HG02973 (cell line): ENCODE data around the gene GRK3.
"Not testable (repeated sequence)": the region's sequence is repeated elsewhere in the genome, so short reads cannot be mapped to it uniquely, and the experiment has no call there.

Experiments used
- ATAC-seq: cut with Tn5 transposase; IDR thresholded peaks from one replicate; pipeline ENCODE4 v1.9.1; 2021; ENCODE audit warnings: moderate library complexity; ENCODE audit not compliant: unreplicated experiment

Gene GRK3

DNA sequence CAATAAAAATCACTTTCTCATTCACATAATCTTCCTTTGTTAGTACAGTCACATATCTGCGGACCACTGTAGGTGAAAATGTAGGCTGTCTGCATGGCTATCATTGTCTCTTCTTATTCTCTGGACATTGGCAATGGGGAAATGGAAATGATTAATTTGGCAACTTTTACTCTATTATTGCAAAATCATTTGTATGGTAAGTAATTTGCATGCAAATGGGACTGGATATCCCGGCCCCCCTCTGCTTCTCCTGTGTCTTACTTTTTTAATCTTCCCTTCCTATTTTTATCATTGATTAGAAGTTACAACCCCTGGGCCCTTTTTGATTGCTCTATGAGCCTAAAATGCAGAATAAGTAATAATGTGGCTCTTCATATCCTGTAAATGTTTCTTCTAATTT lies 6.0 kb downstream of the GRK3 start:
- no peak for ATAC-seq

DNA sequence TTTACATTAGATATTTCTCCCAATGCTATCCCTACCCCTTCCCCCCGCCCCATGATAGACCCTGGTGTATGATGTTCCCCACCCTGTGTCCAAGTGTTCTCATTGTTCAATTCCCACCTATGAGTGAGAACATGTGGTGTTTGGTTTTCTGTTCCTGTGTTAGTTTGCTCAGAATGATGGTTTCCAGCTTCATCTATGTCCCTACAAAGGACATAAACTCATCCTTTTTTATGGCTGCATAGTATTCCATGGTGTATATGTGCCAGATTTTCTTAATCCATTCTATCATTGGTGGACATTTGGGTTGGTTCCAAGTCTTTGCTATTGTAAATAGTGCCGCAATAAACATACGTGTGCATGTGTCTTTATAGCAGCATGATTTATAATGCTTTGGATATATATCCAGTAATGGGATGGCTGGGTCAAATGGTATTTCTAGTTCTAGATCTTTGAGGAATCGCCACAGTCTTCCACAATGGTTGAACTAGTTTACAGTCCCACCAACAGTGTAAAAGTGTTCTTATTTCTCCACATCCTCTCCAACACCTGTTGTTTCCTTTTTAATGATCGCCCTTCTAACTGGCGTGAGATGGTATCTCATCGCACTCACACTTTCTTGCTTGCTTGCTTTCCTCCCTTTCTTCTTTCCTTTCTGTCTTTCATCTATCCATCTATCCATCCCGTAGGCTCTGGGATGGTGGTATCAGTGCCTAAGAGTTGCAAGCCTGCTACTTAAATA lies 7.7 kb downstream of the GRK3 start:
- not testable (repeated sequence) for ATAC-seq

DNA sequence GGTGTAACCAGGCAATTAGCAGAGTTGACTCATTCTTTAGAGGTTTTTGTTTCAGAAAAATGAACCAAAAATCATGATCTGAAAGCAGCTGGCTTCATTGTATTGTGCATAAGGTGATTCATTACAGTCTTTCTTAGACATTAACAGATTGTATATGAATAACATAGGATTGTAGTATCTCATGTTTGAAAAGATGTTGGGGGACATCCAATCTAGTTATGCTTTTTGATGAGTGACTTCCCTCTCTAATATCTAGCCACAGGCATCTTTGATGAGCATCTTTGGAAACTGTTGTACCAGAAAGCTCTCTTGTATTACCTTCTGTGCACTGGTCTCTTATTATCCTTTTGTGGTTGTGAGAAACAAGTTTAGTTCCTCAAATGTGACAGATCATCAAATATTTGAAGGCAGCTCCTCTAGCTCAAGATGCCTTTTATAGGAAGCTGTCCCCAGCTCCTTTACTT lies 8.3 kb downstream of the GRK3 start:
- ATAC-seq: peak; percentile 64

DNA sequence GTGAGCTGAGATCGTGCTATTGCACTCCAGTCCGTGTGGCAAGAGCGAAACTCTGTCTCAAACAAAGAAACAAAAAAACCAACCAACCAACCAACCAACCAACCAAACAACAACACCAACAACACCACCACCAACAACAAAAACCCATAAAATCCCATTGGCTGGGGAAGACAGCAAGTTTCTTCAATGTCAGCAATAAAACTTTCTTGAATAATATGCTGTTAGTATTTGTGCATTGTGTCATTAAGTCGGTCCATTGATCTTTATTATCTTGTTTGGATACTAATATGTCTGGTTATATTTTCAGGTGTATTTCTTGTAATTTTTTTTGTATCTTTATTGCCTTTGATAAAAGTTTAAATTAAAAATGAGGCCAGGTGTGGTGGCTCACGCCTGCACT lies 9.4 kb downstream of the GRK3 start:
- ATAC-seq: no peak

DNA sequence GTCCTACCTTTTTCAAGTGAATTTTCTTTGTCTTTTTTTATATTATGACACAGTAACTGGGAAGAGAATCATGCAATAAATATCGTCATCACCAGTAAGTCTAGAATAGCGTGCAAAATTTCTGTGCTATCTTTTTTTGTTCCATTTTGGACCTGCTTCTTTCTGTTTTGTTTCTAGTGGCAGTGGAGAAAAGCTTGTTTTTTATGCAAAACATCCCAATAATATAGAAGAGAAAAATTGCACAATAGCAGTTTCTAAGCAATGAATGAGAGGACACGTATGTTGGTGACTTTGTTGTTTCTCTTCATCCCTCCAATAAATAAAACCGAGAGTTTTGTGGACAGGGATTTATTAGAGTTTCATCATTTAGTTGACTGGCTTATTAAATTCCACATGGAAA lies 10.3 kb downstream of the GRK3 start:
- no peak for ATAC-seq

DNA sequence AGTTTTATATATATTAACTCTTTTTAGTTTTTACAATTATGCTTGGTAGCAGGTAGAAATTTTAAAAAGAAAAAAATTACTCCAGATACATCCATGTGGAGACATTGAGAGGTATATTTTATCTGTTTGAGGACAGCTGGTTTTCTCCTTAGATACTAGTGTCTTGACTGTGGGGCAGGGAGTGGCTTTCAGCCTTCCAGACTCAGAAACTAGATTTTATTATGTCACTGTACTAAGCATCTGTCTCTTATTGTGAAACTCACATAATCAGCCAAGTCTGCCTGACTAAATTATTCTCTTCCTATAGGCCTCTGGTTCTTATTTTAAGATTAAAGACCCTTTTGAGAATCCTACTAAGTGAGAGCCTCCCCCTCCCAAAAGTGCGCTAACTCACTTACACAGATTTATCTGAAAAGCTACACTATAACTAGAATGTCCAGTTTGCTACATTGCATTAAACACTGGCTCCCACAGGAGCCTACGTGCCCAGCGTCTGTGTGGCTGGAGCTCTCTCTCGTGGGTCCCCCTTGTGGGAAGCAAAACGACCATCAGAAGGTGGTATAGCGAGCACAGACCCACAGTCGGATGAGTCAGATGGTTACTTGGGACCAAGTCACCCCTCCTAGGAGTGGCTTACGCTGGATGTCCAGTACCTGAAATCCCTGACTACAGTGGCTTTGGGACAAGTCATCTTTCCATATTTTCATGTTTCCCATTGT lies 11.4 kb downstream of the GRK3 start:
- not testable (repeated sequence) for ATAC-seq

DNA sequence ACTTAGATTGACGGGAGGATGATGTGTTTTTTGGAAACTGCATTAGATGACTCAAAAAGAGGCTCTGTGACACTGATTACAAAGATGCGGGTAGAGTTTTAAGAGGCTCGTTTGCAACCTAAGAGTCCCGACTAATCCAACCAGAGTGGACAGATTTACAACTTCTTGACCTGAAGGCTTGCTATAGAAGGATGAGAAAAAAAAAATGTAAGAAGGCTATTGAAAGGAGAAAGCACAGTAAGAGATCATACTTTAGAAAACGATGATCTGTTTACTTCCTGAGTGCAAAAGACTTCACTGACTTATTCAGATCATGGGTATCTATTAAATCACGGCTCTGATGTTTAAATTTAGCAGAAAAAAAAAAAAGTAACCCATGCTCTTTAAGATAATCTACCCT lies 17.0 kb downstream of the GRK3 start:
- ATAC-seq: not testable (repeated sequence)

DNA sequence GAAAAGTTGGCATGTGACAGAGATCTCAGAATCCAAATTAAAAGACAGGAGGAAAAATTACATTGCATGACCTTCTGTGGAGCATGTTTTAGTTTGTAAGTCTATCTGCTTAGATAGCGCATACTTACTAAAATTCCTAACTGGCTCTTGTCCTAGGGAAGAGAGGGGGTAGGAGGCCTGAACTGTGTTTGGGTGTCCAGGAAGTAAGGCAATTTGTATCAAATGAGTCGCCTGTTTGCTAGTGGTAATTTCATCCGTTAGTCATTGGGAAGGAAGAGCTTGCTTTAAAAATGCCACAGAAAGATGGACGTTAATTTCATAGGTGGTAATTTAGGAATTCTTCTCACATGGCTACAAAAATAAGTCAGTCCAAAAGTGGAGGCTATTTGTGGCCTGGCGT lies 18.5 kb downstream of the GRK3 start:
- no peak for ATAC-seq

DNA sequence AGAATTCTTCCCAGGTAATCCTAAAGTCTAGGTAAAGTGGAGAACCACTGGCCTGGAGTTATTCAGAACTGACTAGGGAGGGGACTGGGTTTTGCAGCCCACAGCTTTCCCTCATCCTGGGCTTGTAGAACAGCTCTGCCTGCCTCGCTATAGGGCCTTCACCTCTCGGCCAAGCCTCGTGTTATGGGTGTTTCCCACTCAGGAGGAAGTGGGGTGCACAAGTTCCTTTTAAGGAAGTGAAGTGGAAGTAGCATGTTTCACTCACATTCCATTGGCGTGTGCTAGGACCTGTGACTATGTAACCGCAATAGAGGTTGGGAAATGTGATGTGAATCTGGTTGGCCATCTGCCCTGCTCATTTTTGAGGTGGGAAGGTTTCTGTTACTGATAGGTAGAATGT lies 20.5 kb downstream of the GRK3 start:
- not testable (repeated sequence) for ATAC-seq

DNA sequence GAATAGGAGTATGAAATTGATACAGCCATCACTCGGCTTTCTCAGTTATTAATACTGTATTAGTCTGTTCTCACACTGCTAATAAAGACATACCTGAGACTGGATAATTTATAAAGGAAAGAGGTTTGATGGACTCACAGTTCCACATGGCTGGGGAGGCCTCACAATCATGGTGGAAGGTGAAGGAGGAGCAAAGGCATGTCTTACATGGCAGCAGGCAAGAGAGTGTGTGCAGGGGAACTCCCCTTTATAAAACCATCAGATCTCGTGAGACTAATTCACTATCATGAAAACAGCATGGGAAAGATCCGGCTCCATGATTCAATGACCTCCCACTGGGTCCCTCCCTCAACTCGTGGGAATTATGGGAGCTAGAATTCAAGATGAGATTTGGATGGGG lies 25.2 kb downstream of the GRK3 start:
- not testable (repeated sequence) for ATAC-seq

DNA sequence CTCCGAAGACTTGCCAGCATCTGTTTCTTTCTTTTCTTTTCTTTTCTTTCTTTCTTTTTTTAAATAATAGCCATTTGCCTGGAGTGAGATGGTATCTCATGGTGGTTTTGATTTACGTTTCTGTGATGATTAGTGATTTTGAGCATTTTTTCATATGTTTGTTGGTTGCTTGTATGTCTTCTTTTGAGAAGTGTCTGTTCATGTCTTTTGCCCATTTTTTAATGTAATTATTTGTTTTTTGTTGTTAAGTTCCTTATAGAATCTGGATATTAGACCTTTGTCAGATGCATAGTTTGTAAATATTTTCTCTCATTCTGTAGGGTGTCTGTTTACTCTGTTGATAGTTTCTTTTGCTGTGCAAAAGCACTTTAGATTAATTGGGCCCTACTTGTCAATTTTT lies 28.8 kb downstream of the GRK3 start:
- not testable (repeated sequence) for ATAC-seq

DNA sequence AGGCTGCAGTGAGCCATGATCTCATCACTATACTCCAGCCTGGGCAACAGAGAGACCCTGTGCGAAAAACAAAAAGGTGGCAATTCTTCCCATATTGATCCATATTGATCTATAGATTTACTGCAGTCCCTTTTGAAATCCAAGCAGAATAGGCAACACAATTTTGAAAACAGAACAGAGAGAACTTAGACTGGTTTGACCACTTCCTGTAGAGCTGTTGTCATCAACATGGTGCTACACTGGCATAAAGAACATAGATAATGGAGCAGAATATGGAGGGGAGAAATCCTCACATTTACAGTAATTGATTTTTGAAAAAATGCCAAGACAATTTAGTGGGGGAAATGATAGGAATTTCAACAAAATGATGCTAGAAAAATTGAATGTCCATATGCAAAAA lies 34.1 kb downstream of the GRK3 start:
- no peak for ATAC-seq

DNA sequence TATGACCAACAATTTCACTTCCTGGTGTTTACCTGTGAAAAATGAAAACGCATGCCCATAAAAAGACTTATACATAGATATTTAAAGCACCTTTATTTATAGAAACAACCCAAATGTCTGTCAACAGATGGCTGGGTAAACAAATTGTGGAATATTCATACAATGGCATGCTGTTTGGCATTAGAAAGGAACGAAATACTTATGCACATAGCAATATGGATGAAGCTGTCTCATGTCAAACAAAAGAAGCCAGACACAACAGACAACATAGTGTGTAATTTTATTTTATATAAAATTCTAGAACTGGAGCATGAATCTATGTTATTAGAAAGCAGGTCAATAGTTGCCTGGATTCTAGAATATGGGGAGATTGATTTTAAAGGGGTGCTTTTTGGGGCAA lies 38.0 kb downstream of the GRK3 start:
- no peak for ATAC-seq

DNA sequence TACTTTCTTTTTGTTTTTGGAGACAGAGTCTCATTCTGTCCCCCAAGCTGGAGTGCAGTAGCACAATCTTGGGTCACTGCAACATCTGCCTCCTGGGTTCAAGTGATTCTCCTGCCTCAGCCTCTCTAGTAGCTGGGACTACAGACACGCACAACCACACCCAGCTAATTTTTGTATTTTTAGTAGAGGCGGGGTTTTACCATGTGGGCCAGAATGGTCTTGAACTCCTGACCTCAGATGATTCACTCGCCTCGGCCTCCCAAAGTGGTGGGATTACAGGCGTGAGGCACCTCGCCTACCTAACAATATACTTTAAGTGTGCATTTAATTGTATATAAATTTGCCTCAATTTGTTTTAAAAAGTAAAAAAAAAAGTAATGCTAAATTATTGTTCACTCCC lies 38.4 kb downstream of the GRK3 start:
- no peak for ATAC-seq

DNA sequence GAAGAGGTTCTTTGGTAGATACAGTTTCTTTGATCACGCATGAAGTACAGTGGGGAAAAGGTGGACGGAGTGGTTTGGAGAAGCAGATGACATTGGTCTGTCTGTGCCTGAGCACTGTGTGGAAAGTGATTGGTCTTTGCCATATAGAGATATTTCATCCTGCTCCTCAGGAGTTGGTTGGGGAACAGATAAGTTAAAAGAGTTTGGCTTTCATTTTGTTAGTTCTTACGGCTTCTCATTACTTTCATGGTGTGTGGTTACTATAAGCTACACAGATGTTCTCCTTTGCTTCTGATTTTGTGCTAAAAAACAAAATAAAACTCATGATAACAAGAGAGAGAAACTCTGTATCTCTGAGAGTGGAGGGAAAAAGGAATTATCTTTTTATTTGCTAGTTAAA lies 40.7 kb downstream of the GRK3 start:
- not testable (repeated sequence) for ATAC-seq

DNA sequence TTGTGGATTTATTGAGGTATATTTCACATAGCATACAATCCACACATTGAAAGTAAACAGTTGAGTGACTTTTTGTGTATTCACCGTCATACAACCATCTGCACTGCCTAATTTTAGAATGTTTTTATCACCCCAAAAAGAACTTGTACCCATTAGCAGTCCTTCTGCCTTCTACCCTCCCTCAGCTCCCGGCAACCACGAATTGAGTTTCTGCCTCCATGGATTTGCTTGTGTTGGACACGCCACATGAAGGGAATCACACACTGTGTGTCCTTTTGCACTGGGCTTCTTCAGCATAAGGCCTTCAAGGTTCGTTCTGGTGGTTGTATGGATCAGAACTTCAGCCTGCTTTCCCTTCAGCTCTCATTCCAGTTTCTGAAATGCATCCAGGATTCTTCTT lies 41.1 kb downstream of the GRK3 start:
- ATAC-seq: not testable (repeated sequence)

DNA sequence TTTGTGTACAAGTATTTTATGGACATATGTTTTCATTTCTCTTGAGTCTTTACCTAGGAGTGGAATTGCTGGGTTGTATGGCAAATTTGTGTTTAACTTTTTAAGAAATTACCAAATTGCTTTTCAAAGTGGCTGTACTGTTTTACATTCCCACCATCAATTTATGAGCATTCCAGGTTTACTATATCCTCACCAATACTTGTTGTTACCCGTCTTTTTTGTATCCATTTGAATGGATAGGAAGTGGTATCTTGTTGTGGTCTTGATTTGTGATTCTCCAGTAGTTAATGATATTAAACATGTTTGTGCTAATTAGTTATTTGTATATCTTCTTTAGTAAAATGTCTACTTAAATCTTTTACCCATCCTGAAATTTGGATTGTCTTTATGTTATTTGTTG lies 46.8 kb downstream of the GRK3 start:
- ATAC-seq: not testable (repeated sequence)

DNA sequence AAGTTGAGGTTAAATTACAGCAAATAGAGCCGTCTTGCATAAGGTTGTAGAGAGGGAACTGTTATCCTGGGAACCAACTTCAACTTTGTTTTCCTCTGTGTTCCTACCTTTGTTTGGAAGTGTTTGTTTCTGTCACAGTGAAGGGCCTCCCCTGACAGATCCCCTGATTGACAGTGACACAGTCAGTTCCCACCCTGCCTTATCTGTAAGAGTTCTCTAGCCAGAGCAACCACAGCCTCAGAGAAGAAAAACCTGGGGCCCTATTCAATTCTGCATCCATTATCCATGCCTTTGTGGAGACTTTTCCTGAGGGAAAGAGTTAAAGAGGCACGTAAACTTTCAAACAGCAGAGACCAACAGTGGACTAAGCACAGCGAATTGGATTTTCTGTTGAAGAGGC lies 48.7 kb downstream of the GRK3 start:
- ATAC-seq: not testable (repeated sequence)

DNA sequence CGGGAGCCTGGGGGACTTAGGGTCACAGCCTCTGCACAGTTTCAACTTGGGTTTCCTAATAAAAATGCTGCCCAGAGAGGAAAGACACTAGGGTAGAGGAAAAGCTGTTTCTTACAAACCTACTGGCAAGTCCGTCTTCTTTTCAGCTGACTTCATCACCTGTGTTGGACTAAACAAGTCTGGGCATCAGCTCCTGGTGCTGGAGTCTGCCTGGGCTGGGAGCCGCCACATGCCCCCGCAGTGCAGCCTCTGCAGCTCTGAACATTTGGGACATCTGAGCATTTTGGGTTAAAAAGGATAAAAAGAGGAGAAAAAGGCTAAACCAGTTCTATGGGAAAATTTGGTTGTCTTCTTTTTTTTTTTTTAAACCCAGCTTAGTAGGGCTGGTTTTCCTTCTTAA lies 49.1 kb downstream of the GRK3 start:
- ATAC-seq: not testable (repeated sequence)

DNA sequence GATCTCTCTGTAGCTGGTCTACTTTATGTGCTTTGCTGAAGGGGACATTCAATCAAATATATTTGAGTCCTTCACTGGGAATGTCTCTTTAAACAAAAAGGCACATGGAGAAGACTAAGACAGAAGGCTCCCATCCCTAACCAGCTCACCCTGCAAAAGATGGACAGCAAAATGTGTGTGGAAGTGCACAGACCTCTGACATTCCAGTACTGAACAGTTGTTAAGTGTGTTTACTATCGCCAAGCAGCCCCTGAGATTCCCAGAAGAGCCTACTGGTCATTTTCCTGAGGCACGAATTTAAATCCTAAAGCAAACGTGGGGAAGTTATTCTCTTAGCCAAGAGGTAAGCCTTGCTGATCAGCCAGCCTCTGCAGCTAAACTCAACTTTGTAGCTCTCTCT lies 50.3 kb downstream of the GRK3 start:
- not testable (repeated sequence) for ATAC-seq

DNA sequence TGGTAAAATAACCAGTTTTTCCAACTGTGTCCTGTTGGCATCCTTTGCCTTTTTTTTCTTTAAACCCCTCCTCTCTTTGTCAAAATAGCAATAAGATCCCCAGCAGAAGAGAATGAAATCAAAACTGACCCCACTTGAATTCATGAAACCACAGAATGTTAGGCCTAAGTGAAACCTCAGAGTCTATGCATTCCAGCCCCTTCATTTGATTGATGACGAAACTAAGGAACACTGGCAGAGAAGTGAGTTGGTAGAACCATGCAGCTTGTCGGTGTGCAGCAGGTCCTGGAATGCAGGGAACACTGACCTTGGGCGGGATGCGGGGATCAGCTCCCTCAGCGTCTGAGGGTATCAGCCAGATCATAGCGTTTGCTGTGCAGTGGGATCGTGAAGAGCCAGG lies 57.5 kb downstream of the GRK3 start:
- ATAC-seq: no peak

DNA sequence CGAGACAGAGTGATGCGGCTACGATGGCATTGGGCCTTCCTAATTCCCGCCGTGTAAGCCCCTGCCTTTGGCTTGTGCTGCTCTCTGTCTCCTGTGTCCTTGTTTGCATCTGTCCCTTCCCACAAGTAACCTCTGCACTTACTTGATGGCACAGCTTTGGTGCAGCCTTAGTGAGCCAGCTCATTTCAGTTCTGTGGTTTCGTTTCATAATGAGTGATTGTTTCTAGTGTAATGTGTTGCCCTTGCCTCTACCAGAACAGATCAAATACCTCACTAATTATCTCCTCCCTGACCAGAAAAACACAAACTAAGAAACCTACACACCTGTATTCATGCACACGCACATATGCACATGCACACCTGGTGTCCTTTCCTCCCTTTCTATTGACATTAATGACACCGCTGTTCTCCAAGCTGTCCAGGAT lies 58.8 kb downstream of the GRK3 start:
- ATAC-seq: no peak
